Neuron (in vitro differentiated cells): ENCODE measurements around the gene ITPK1.
"Not testable (repeated sequence)": the region's sequence is repeated elsewhere in the genome, so short reads cannot be mapped to it uniquely, and the experiment has no call there.

Source experiments
- H2AFZ ChIP-seq: one replicate; pipeline ENCODE4 v1.6.1; 2013; ENCODE audit warnings: low read depth, mild to moderate bottlenecking, inconsistent platforms, low read length, moderate library complexity
- H3K27me3 ChIP-seq: one replicate; pipeline ENCODE4 v1.6.1; 2013; ENCODE audit warnings: low read length; ENCODE audit not compliant: insufficient read depth
- H3K36me3 ChIP-seq: one replicate; pipeline ENCODE4 v1.6.1; 2013; ENCODE audit warnings: low read length; ENCODE audit not compliant: insufficient read depth
- H3K4me1 ChIP-seq: one replicate; pipeline ENCODE4 v1.6.1; 2013; ENCODE audit warnings: low read length; ENCODE audit not compliant: insufficient read depth
- H3K4me3 ChIP-seq: 2 replicates; pipeline ENCODE4 v1.5.1; 2013; ENCODE audit warnings: mild to moderate bottlenecking, low read length, moderate library complexity
- H3K9me3 ChIP-seq: one replicate; pipeline ENCODE4 v1.6.1; 2013; ENCODE audit warnings: low read length

Gene ITPK1

GRCh38 chr14:93105856-93106255 lies 9.9 kb downstream of the ITPK1 start:
- H3K9me3 ChIP-seq, H3K36me3 ChIP-seq, H3K27me3 ChIP-seq, H3K4me3 ChIP-seq, H3K4me1 ChIP-seq, H2AFZ ChIP-seq: not testable (repeated sequence)

GRCh38 chr14:93105362-93105761 lies 10.4 kb downstream of the ITPK1 start:
- no peaks in the 10 kb centered on the region for H3K27me3 ChIP-seq
- no peaks in the 10 kb centered on the region for H3K4me1 ChIP-seq
- H3K4me3 ChIP-seq: no peak overlapping the region
- no peak overlapping the region for H2AFZ ChIP-seq
- H3K36me3 ChIP-seq: no peaks in the 10 kb centered on the region
- H3K9me3 ChIP-seq: no peaks in the 10 kb centered on the region

- no peaks in the 10 kb centered on the region for H3K36me3 ChIP-seq
- no peak overlapping the region for H2AFZ ChIP-seq
- no peak overlapping the region for H3K4me3 ChIP-seq
- no peaks in the 10 kb centered on the region for H3K27me3 ChIP-seq
- H3K9me3 ChIP-seq: no peaks in the 10 kb centered on the region
- no peaks in the 10 kb centered on the region for H3K4me1 ChIP-seq
Observed at GRCh38 chr14:93104961-93105360, 10.8 kb downstream of the ITPK1 start.

- H3K27me3 ChIP-seq: no peaks in the 10 kb centered on the region
- no peaks in the 10 kb centered on the region for H3K36me3 ChIP-seq
- no peaks in the 10 kb centered on the region for H3K9me3 ChIP-seq
- no peak overlapping the region for H2AFZ ChIP-seq
- H3K4me1 ChIP-seq: no peaks in the 10 kb centered on the region
- no peak overlapping the region for H3K4me3 ChIP-seq
Observed at GRCh38 chr14:93103392-93104080, 12.2 kb downstream of the ITPK1 start.

- Histone ChIP-seq H3K4me3 (no peak overlapping the region), H3K9me3 (no peaks in the 10 kb centered on the region), H3K4me1 (no peaks in the 10 kb centered on the region), H3K36me3 (no peaks in the 10 kb centered on the region), H3K27me3 (no peaks in the 10 kb centered on the region), H2AFZ (no peak overlapping the region)
Observed at GRCh38 chr14:93102141-93102540, 13.6 kb downstream of the ITPK1 start.

GRCh38 chr14:93101181-93101580 lies 14.5 kb downstream of the ITPK1 start:
- Histone ChIP-seq H3K4me3 (no peak overlapping the region), H2AFZ (no peak overlapping the region), H3K36me3 (no peaks in the 10 kb centered on the region), H3K27me3 (no peaks in the 10 kb centered on the region), H3K4me1 (no peaks in the 10 kb centered on the region), H3K9me3 (no peaks in the 10 kb centered on the region)

GRCh38 chr14:93100570-93100969 lies 15.2 kb downstream of the ITPK1 start:
- H3K27me3 ChIP-seq: no peaks in the 10 kb centered on the region
- no peaks in the 10 kb centered on the region for H3K4me1 ChIP-seq
- H2AFZ ChIP-seq: no peak overlapping the region
- no peaks in the 10 kb centered on the region for H3K36me3 ChIP-seq
- H3K9me3 ChIP-seq: no peaks in the 10 kb centered on the region
- no peak overlapping the region for H3K4me3 ChIP-seq

- no peaks in the 10 kb centered on the region for H3K9me3 ChIP-seq
- no peak overlapping the region for H2AFZ ChIP-seq
- H3K27me3 ChIP-seq: no peaks in the 10 kb centered on the region
- no peaks in the 10 kb centered on the region for H3K4me1 ChIP-seq
- no peak overlapping the region for H3K4me3 ChIP-seq
- H3K36me3 ChIP-seq: no peaks in the 10 kb centered on the region
Observed at GRCh38 chr14:93100100-93100499, 15.6 kb downstream of the ITPK1 start.

- Histone ChIP-seq H3K36me3 (no peaks in the 10 kb centered on the region), H2AFZ (no peak overlapping the region), H3K27me3 (no peaks in the 10 kb centered on the region), H3K4me3 (no peak overlapping the region), H3K4me1 (no peaks in the 10 kb centered on the region), H3K9me3 (no peaks in the 10 kb centered on the region)
Observed at GRCh38 chr14:93099643-93100042, 16.1 kb downstream of the ITPK1 start.

GRCh38 chr14:93099196-93099595 lies 16.5 kb downstream of the ITPK1 start:
- Histone ChIP-seq H2AFZ (no peak overlapping the region), H3K4me1 (no peaks in the 10 kb centered on the region), H3K9me3 (no peaks in the 10 kb centered on the region), H3K27me3 (no peaks in the 10 kb centered on the region), H3K4me3 (no peak overlapping the region), H3K36me3 (no peaks in the 10 kb centered on the region)

- Histone ChIP-seq H3K4me3 (no peak overlapping the region), H3K27me3 (no peaks in the 10 kb centered on the region), H3K4me1 (no peaks in the 10 kb centered on the region), H3K36me3 (no peaks in the 10 kb centered on the region), H2AFZ (no peak overlapping the region), H3K9me3 (no peaks in the 10 kb centered on the region)
Observed at GRCh38 chr14:93096691-93097322, 18.9 kb downstream of the ITPK1 start.

GRCh38 chr14:93095742-93096510 lies 19.8 kb downstream of the ITPK1 start:
- H3K9me3 ChIP-seq: no peaks in the 10 kb centered on the region
- no peak overlapping the region for H3K4me3 ChIP-seq
- no peaks in the 10 kb centered on the region for H3K4me1 ChIP-seq
- H3K27me3 ChIP-seq: no peaks in the 10 kb centered on the region
- no peaks in the 10 kb centered on the region for H3K36me3 ChIP-seq
- no peak overlapping the region for H2AFZ ChIP-seq

- no peaks in the 10 kb centered on the region for H3K27me3 ChIP-seq
- no peaks in the 10 kb centered on the region for H3K36me3 ChIP-seq
- H3K4me1 ChIP-seq: no peaks in the 10 kb centered on the region
- H3K9me3 ChIP-seq: no peaks in the 10 kb centered on the region
- no peak overlapping the region for H3K4me3 ChIP-seq
- no peak overlapping the region for H2AFZ ChIP-seq
Observed at GRCh38 chr14:93094121-93094918, 21.4 kb downstream of the ITPK1 start.
